ENCODE data around the gene DACH1.

GRCh38 chr13:71481046-71481445 is 386.0 kb downstream of the DACH1 start:
- TF ChIP-seq, protein P1, sequence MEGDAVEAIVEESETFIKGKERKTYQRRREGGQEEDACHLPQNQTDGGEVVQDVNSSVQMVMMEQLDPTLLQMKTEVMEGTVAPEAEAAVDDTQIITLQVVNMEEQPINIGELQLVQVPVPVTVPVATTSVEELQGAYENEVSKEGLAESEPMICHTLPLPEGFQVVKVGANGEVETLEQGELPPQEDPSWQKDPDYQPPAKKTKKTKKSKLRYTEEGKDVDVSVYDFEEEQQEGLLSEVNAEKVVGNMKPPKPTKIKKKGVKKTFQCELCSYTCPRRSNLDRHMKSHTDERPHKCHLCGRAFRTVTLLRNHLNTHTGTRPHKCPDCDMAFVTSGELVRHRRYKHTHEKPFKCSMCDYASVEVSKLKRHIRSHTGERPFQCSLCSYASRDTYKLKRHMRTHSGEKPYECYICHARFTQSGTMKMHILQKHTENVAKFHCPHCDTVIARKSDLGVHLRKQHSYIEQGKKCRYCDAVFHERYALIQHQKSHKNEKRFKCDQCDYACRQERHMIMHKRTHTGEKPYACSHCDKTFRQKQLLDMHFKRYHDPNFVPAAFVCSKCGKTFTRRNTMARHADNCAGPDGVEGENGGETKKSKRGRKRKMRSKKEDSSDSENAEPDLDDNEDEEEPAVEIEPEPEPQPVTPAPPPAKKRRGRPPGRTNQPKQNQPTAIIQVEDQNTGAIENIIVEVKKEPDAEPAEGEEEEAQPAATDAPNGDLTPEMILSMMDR (conservative IDR thresholded peaks at IDR 0.05; ENCODE audit: low read depth, low read length), result no peak
- no peak for TF ChIP-seq EZH2phosphoT487 (IDR thresholded peaks at IDR 0.05; ENCODE audit: borderline replicate concordance, low read length)
- TF ChIP-seq EZH2 (IDR thresholded peaks at IDR 0.05; ENCODE audit: low read length, unreplicated experiment), result no peak

All from PC-3 (cell line).